Stimulated activated CD4-positive, alpha-beta T cell treated with anti-CD3 and anti-CD28 coated beads, Interleukin-1b, Interleukin-23, amount 100 ng/mL, for 48 hours (primary cell): Measurements from ENCODE around the gene METTL21C.

Source experiments
- DNase-seq: peaks from one replicate; pipeline ENCODE4 v3.0.0-alpha.2; 2020

Gene METTL21C

DNA sequence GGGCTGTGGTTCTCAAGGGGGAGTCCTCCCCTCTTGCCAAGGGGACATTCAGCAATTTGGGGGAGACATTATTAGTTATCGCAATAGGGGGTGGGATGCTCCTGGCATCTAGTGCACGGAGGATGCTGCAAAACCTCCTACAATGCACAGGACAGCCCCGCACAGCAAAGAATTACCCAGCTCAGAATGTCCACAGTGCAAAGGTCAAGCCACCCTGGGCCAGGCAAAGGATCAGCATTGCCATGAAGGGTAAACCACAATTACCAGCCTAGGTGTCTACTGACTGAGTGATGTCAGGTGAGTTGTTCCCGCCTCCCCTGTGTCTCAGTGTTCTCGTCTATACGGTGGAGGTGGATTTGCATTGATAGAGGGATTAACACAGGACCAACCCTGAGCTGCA lies 2.4 kb upstream of the METTL21C start:
- DNase-seq: no peak

DNA sequence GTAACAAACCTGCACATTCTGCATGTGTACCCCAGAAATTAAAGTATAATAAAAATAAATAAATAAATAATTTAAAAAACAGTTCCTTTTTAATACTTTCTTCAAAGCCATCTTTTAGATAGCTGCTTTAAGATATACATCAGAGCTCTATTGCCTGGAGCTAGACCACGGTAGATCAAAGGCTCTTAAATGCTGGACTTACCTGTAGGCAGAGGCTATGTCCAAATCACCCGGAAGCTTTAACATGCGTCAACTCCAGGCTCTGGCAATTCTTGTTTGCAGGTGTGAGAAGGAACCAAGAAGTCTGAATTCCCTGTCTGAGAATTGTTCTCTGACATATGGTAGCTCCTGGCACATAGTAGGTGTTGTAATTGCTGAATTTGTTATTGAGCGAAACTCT lies 1.6 kb upstream of the METTL21C start:
- no peak for DNase-seq

DNA sequence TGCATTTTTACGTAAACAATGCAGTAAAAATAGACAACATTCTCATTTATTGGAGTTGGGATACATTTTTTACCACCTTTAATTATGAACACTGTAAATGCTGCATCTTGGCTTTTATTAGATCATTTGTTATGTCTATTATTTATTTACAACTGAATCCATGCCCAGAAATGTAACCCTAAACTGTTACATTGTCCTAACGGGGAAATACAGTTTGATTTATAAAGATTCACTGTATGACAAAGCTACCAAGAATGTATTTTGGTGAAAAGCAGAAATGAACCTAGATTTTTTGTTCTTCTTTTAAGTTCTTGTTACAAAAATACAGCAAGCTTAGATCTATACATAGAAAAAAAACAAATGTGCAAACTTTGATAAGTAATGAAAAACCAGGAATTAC lies 1.1 kb downstream of the METTL21C start:
- no peak for DNase-seq

- no peak for DNase-seq
Measured at GRCh38 chr13:102693250-102693649, 1.6 kb downstream of the METTL21C start.

DNA sequence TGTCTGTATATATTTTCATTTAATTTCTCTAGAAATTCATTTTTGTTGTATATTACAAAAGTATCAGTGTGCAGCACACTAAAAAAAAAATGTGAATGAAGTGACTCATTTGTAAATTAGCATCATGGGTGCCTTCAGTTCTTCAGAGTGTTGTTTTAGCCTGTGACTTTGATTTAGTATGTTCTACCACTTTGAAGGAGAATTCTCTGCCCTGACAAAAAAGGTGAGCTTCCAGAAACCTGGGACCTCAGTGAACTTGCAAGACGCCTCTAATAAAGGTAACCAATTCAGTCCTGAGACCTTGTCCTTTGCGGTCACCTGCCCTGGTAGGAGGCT lies 2.4 kb downstream of the METTL21C start:
- no peak for DNase-seq

GRCh38 chr13:102690883-102691282 lies 4.0 kb downstream of the METTL21C start:
- no peak for DNase-seq

DNA sequence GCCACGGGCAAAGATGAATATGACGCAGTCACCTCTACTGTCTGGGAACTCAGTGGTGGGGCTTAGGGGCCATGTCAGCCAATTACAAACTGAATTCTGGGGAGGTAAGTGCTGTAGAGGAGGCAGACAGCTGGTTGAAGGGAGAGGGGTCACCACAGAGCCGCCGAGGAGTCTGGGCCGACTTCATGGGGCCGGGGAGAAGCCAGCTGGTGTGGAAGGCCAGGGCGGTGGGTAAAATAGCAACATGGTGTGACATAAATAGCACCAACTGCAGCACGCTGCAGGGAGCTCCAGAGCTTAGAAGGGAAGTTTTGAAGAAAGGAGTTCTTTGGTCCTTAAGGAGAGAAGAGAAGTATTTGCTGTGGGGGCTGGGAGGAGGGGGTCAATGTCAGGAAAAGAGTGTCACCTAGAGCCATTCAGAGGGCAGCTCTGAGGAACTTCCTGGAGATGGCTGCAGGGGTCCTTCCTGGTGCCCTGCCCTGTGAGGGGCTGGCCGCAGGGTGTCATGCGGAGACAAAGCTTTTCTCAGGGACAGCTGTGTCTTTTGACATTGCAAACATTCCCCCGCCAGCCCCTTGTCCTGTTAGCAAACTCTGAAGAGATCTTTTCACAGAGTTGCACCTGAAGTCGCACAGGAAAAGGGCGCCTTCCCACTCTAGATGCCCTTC lies 6.4 kb downstream of the METTL21C start:
- DNase-seq: no peak

- no peak for DNase-seq
Measured at GRCh38 chr13:102687520-102687919, 7.3 kb downstream of the METTL21C start.

DNA sequence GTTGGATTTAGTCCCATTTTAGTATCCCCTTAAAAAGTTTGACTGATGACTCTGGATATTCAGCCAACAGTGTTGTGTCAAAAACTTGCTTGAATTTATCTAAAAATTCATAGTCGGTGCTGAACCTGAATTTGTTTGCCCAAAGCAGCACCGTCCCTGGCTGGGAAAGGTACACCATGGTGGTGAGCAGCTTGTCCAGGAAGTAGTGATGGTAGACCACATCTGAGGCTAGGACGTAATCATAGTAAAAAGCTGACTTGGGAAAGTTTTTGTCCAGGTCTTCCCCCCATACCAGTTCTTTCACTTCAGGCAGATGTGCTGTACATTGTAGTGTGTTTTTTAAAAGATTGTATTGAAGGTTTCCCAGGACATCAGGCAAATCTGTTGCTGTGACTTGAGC lies 8.8 kb downstream of the METTL21C start:
- no peak for DNase-seq

DNA sequence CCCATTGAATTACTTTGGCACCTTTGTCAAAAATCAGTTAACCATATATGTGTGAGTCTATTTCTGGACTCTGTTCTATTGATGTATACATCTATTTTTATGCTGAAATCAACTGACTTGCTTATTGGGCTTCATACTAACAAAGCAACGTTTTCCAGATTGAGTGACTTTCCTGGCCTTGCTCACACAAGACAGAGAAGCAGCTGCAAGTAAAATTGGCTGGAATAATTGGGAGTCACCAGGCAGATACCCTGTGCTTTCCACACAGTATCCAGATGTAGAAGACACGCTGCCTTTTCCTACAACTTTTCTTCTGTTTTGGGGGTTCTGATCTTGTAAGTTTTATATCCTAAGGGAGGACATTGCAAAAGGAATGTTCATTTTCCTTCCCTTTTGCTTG lies 11.2 kb downstream of the METTL21C start:
- no peak for DNase-seq

DNA sequence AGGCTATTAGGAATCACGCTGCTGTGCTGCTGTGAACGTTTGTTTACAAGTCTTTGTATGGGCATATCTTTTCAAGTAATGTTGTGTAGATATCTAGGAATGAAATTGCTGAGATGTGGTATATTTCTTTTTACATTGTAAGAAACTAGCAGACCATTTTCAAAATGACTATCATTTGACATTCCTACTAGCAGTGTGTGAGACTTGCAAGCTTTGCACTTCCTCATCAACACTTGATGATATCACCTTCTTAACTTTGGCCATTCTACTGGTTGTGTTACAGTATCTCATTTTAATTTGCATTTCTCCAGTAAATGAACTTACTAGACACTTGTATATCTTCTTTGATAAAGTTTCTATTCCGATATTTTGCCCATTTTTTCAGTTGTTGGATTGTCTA lies 12.1 kb downstream of the METTL21C start:
- DNase-seq: no peak

- no peak for DNase-seq
Measured at GRCh38 chr13:102682211-102682610, 12.6 kb downstream of the METTL21C start.

GRCh38 chr13:102680842-102681740 lies 13.8 kb downstream of the METTL21C start:
- DNase-seq: no peak

DNA sequence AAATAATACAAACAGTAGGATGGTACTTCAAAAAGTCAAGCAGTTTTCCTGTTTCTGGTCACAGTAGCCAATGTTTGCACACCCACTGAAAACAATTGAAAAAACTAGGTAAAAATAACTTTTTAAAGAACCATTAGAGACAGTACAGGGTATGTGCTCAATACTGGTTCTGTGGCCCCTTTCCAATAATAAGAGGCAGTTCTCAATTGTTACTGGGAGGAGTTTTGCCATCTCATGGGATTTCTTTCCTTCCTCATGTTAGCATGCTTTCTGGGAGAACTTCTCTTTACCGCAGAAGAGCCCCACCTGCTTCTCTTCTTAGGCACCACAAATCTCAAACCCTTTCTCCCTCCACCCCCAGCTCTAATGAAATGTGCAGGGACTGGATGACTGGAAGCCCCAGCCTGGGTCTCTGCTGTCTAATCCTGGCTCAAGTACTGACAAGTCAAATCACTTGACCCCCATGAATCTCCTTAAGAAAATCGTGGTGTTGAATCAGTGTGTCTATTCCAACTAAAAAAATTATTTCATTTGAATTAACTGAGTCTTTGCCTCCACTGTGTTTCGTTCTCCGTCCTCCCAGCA lies 14.6 kb downstream of the METTL21C start:
- DNase-seq: no peak

- no peak for DNase-seq
Measured at GRCh38 chr13:102679449-102680132, 15.3 kb downstream of the METTL21C start.

GRCh38 chr13:102678339-102679107 lies 16.3 kb downstream of the METTL21C start:
- DNase-seq: no peak

- DNase-seq: no peak
Measured at GRCh38 chr13:102677122-102677521, 17.7 kb downstream of the METTL21C start.

DNA sequence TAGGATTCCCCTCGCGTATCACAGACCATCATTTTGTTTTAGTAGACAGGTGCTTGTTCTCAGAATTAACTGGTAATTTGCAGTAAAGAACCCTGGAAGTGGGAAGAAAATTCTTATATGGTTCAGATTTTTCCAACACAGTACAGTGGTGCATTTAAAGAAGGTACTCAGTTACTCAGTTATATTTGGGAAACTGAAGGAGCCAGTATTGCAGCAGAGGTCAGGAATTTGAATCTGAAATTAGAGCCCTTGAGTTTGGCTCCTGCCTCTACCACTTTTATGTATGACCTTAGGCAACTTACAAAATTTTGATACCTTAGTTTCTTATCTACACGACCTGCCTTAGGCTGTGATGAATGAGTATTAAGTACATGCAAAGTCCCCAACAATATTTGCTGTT lies 19.7 kb downstream of the METTL21C start:
- no peak for DNase-seq

- no peak for DNase-seq
Measured at GRCh38 chr13:102670130-102670529, 24.7 kb downstream of the METTL21C start.

DNA sequence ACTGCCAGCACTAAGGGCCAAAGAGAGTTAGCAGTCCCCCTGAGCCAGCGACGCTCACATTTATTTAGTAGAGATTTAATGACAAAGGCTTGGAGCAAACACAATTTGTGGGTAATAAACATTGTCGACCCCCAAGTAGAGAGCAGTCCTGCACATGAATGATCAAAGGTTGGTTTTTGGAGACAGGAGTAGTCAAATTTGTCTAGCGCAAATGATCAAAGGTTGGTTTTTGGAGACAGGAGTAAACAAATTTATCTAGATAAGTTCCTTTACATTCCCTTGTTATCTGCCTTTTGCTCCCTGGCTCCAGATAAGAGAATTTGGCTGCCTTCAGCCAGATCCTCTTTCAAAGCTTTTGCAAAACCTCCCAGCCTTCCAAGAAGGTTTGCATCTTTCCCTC lies 26.9 kb downstream of the METTL21C start:
- no peak for DNase-seq

DNA sequence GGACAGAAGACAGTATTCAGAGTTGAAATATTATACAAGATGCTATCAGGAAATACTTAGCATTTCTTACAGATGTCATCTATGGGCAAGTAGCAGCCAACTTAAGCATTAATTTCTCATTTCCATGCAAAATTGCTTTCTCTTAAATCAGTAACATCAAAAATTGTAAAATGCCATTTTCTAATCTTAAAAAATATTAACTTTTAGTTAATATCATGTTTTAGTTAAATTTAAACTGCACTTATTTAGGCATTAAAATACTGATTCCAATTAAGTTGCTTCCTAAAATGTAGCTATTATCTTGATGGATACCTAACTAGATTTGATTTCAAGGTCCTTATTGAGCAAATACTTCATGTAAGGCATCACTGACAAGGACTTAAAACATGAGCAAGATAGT lies 27.8 kb downstream of the METTL21C start:
- no peak for DNase-seq

- DNase-seq: no peak
Measured at GRCh38 chr13:102659168-102659713, 35.6 kb downstream of the METTL21C start.
